ENCODE data around the gene AHNAK. TPM values are rescaled to one million over a fixed set of nuclear protein-coding genes. Genes with fewer than 3 reads are reported as not detected.
"Not testable (repeated sequence)": the region's sequence is repeated elsewhere in the genome, so short reads cannot be mapped to it uniquely, and the experiment has no call there.

AHNAK gene
- total RNA-seq, 2 donors from 2014 or later = 329 to 404 TPM

GRCh38 chr11:62506413-62507124, 40.0 kb downstream of the AHNAK start:
- ATAC-seq = no peak
- intact Hi-C loops (cut with DNase I) = loop anchor here in 1 of 2 donors (5.0 kb wide), 1 partner anchor 36 kb away; no protein-coding TSS in a partner anchor

GRCh38 chr11:62505440-62506091, 41.0 kb downstream of the AHNAK start:
- intact Hi-C loops (cut with DNase I) = loop anchor here in 1 of 2 donors (5.0 kb wide), 1 partner anchor 37 kb away; no protein-coding TSS in a partner anchor
- ATAC-seq (peak; percentile 39 to 59), DNase-seq (peak; percentile 60)

More at GRCh38 chr11:62506413-62507124, 40.0 kb downstream of the AHNAK start:
- no peak for DNase-seq

DNA sequence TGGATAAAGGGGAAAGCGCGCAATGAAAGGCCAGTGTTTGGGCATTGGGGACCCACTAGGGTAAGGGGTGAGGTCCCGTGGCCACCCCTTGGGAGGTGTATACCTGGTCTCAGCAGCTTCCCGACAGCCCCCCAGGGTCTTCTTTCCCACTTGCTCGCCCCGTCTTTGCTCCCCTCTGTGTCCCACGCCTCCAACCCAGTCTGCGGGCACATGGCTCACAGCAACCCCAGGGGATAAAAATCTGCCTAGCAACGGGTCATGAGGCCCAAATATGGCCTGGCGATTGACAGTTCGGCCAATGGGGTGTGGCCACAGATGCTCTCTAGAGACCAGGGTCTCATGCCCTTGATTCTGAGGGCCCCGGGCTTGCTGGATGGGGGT, 41.6 kb downstream of the AHNAK start:
- ATAC-seq (peak; percentile 9 to 34), DNase-seq (no peak)
- intact Hi-C loops (cut with DNase I) = loop anchor here in 1 of 2 donors (5.0 kb wide), 1 partner anchor 37 kb away; no protein-coding TSS in a partner anchor

DNA sequence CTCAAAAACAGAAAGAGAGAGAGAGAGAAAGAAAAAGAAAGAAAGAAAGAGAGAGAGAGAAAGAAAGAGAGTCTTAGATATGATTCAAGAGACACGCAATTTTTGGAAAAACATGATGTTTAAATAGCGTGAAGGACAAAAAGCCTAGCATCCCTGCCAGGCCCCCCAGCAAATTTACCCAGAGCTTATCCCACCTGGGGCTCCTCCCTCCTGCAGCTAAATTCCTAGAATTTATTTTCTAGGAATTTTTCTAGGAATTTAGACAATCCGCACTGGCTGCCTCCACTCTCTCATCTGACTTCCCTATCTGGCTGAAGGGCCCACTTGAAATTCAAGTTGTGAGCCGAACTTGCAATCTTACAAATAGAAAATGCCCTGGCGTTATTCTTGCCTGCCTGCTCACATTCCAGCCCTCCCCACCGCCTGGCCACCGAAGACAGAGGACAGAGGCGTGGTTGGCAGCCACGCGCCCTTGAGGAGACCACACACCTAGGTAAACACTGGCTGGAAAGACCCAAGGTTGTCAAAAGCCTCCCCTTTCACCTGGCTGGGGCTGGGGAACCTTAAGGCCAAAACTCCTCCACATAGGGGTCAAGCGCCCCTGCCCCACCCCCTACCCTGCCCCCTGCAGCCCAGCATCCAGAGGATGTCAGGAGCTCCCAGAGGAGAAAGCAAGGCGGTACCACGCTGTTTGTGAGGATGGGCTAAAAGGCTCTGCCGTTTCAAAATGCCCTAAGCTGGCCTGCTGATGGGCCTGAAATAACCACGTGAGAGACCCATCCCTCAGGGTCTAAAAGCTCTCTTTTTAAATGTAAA, 42.2 kb downstream of the AHNAK start:
- DNase-seq (no peak), ATAC-seq (no peak)
- intact Hi-C loops (cut with DNase I) = loop anchor here in 1 of 2 donors (5.0 kb wide), 1 partner anchor 38 kb away; no protein-coding TSS in a partner anchor

DNA sequence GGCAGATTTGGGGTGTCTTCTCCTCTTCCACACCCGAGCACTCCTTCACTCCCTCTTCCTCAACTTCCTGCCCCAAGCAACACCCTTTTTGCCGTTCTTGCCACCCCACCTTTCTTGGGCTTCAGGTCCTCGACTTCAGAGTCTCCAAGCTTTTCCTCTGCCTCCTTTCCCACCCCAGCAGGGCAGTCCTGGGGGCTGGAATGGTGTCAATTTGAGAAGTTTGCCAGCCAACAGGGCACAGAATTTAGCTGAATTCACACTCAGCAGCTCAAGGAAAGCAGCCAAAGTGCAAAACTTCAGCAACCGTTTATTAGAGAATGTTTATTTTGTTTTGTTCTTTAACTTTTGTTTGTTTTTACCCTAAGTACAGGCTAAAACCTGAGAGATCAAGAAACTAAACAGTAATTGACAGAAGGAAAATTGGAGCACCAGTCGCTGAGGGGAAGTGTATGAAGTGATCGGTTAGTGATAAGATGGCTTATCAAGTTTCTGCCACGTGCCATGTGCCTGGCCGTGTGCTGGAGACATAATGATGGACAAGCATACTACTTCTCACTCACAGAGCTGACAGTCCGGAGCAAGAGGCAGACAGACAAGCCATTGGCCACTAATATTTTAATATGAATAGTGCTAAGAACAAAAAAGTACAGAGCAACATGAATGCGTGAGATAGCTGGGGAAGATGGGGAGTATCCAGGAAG, 44.4 kb downstream of the AHNAK start:
- intact Hi-C loops (cut with DNase I) = loop anchor here in 1 of 2 donors (5.0 kb wide), 1 partner anchor 40 kb away; no protein-coding TSS in a partner anchor
- DNase-seq = no peak
- no peak for ATAC-seq

- DNase-seq (peak; percentile 57), ATAC-seq (peak; percentile 24 to 40)
- intact Hi-C loops (cut with DNase I) = loop anchor here in 1 of 2 donors (5.0 kb wide), 1 partner anchor 41 kb away; no protein-coding TSS in a partner anchor
Measured at GRCh38 chr11:62501432-62501891, 45.1 kb downstream of the AHNAK start.

- intact Hi-C loops (cut with DNase I) = loop anchor here in 1 of 2 donors (5.0 kb wide), 1 partner anchor 42 kb away; no protein-coding TSS in a partner anchor
Measured at GRCh38 chr11:62500650-62501030, 46.0 kb downstream of the AHNAK start.

GRCh38 chr11:62499944-62500649, 46.5 kb downstream of the AHNAK start:
- no peak for ATAC-seq
- DNase-seq = no peak
- intact Hi-C loops (cut with DNase I) = loop anchor here in 1 of 2 donors (5.0 kb wide), 1 partner anchor 42 kb away; no protein-coding TSS in a partner anchor

More at GRCh38 chr11:62500650-62501030, 46.0 kb downstream of the AHNAK start:
- DNase-seq (no peak), ATAC-seq (no peak)

DNA sequence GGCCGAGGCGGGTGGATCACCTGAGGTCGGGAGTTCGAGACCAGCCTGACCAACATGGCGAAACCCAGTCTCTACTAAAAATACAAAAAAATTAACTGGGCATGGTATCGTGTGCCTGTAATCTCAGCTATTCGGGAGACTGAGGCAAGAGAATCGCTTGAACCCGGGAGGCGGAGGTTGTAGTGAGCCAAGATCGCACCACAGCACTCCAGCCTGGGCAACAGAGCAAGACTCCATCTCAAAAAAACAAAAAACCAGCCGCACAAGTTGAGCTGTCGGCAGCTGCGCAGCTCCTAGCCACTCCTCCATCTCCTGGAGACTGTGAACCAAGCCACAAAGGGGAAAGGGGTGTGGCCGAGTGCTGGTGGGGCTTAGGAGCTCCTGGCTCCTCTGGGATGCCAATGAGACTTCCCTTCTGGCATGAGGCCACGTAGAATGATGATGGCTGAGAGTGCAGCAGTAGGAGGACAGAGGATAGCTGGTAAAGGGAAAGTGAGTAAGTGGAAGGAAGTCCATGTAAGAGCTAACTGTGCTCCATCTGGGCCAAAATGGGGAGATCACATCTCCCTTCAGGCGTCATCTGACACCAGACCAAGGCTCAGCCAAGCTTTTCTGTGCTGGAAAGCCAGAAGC, 47.2 kb downstream of the AHNAK start:
- intact Hi-C loops (cut with DNase I) = not testable (repeated sequence)
- peak; percentile 20 to 64 for ATAC-seq
- DNase-seq = peak; percentile 78

DNA sequence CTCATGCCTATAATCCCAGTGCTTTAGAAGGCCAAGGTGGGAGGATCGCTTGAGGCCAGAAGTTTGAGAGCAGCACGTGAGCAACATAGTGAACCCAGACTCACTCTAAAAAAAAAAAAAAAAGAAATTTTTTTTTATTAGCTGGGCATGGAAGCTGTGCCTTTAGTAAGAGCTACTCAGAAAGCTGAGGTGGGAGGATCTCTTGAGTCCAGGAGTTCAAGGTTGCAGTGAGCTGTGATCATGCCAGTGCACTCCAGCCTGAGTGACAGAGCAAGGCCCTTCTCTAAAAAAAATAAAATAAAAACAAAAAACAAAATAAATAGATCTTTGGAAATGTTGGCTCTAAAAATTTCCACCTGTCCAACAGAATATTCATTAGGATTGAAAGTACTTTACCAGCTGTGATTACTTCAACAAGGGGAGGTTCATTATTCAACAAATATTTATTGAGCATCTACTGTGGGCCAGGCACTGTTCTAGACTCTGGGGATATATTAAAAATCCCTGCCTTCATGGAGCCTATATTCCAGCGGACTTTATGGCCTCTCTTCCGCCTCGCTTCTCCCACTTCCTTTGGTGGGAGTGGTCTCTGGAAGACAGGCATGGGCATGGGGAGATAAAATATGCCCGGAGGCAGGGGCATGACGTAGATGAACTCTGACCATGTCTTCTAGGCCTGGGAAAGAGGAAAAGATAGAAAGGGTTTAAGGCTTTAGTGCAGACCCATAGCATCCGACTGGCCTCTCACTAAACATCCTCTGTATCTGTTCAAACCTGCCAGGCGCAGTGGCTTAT, 47.9 kb downstream of the AHNAK start:
- DNase-seq = no peak
- ATAC-seq = no peak
- intact Hi-C loops (cut with DNase I) = no loop called here

DNA sequence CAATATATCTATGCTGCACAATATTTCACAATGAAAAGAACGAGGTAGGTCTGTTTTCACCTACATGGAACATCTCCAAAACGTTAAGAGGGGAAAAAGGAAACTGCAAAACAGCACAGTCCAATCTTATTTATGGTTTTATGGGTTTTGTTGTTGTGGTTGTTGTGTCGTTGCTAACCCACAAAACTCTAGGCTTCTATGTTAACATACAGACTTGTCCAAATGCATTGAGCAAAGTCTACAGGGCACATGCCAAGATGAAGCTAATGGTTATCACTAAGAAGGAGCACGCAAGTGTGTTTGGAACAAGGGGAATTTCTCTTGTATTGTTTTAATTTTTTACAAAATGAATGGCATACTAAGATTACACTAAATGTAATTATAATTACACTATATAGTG, 48.6 kb downstream of the AHNAK start:
- intact Hi-C loops (cut with DNase I) = no loop called here
- no peak for ATAC-seq
- no peak for DNase-seq

DNA sequence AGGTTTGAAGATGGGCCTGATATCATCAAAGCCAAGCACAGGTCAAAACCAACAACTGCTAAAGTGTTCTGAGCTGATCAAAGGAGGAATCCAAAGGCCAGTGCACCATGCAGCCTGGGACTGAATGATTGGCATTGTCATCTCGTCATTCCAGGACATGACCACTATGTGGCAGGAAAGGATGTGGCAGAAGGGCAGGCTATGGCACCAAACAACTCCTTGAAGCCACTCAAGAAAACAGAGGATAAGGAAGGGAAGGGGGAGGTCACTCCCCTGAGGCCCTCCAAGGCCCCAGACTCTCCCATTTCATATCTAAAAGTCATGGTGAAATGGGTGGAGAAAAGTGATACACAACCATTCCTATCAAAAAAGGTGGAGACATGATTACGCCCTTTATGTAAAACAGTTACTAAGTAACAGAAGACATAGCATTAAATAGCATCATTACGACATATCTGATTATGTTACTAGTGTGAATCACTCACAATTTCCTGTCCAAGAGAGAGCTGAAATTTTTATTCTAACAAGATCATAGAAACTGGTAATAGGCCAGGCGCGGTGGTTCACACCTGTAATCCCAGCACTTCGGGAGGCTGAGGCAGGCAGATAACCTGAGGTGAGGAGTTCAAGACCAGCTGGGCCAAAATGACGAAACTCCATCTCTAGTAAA, 49.3 kb downstream of the AHNAK start:
- ATAC-seq (peak; percentile 38 to 55), DNase-seq (no peak)
- intact Hi-C loops (cut with DNase I) = no loop called here

DNA sequence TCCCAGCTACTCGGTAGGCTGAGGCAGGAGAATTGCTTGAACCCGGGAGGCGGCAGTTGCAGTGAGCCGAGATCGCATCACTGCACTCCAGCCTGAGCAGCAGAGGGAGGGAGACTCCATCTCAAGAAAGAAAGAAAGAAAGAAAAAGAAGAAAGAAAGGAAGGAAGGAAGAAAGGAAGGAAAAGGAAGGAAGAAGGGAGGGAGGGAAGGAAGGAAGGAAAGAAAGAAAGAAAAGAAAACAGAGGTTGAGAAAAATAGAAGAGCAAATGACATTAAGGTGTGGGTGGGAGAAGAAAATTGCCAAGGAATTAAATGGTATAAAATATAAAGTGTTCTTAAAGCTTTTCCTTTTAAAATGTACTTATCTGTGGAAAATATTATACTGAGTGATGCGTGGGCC, 49.9 kb downstream of the AHNAK start:
- DNase-seq (no peak), ATAC-seq (no peak)
- intact Hi-C loops (cut with DNase I) = no loop called here

- no peak for DNase-seq
- intact Hi-C loops (cut with DNase I) = no loop called here
- ATAC-seq = no peak
Measured at GRCh38 chr11:62494246-62494645, 52.4 kb downstream of the AHNAK start.

DNA sequence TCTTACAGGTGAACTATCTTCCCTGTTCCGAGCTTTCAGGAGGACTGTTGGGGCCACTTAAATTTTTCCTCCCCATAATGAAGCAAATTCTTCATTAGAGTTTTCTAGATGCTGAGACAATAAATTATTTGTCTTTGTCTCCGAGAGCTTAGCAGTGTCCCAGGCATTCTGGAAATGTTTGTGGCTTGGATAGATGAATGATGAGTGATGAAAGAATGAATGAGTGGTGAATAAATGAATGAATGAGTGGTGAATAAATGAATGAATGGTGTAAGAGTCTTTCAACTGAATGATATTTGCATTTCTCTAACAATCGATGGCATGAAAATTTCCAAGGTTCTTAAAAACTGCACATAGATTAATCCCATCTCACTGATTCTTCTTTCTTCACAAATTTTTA, 52.8 kb downstream of the AHNAK start:
- intact Hi-C loops (cut with DNase I) = no loop called here
- ATAC-seq (no peak), DNase-seq (no peak)

DNA sequence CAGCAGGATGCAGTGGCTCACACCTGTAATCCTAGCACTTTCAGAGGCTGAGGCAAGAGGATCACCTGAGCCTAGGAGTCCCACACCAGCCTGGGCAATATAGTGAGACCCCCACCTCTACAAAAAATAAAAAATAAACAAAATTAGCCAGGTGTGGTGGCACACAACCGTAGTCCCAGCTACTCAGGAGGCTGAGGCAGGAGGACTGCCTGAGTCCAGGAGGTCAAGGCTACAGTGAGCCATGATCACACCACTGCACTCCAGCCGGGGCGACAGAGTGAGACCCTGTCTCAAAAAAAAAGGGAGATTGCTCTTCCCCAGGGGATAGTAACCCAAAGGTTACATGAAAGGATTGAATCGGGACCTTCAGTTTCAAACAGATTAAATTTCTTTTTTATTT, 54.0 kb downstream of the AHNAK start:
- ATAC-seq (no peak), DNase-seq (no peak)
- intact Hi-C loops (cut with DNase I) = no loop called here
